ENCODE data around the gene TNFSF8. TPM values are rescaled to one million over a fixed set of nuclear protein-coding genes. Genes with fewer than 3 reads are reported as not detected.

Gene TNFSF8
- total RNA-seq (2022) (not detected in 2 replicates), Bru-seq, nascent RNA (not detected), BruChase-seq, experiment 1, labeled RNA remaining after a 6-hour chase (not detected), BruChase-seq, experiment 2, labeled RNA remaining after a 2-hour chase (not detected)
- long read RNA-seq: 0 reads

DNA sequence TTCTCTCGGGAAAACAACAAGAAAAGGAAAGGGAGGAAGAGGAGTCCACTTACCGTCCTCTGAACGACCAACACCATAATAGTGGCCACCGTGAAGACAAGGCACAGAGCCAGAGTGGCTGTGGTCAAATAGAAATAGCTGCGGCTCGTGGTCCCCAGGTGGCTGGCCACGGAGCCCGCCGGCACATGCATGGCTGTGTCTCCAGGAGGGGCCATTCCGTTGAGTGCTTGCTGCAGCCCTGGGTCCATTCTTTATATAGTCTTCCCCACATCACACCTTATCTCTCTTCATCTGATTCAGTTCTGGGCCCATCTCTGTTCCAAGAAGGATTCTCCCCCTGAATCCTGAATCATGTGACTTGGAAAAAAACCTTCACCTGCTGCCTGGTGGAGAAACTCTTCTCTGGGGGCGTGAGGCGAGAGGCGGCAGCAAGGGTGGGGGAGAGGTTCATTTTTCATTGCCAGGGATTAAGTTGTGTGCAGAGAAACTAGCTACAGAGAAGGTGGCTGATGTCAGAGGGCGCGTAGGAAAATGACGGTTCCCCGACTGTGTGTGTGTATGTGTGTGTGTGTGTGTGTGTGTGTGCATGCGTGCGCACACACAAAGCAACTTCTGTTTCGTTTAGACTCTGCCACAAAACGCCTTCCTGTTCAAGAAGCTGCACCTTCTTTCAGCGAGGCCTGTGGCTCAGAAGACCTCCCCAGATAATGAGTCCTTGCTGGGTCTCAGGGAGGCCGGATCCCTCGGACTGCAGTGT is at the start of gene TNFSF8:
Gene TNFSF8, minus strand, starts transcription at position 536 of the 757 bp plus-strand sequence. Its CDS starts 288 bp downstream, at position 248.
- intact Hi-C loops (cut with micrococcal nuclease; ENCODE audit: unreplicated experiment): loop anchor here (10.0 kb wide), 1 partner anchor 55 kb away; no protein-coding TSS in a partner anchor
- Mint-ChIP-seq H3K4me3 (ENCODE audit: low read depth, unreplicated experiment) (no peak within 1 kb of the TSS), H3K27ac (ENCODE audit: unreplicated experiment) (no peak within 1 kb of the TSS), H3K9me3 (ENCODE audit: low read depth, unreplicated experiment) (no peaks in the 10 kb centered on the region), H3K27me3 (ENCODE audit: unreplicated experiment) (peaks cover 80% of the 10 kb centered on the region), H3K4me1 (ENCODE audit: low read depth, unreplicated experiment) (no peaks in the 10 kb centered on the region), H3K36me3 (ENCODE audit: insufficient read depth, unreplicated experiment) (no peaks in the 10 kb centered on the region)
- no TSS peak for BruUV-seq (replicated peaks)
- no peak for TF ChIP-seq CTCF (IDR thresholded peaks at IDR 0.05; ENCODE audit: unreplicated experiment)
- CTCF ChIA-PET: no interaction called here
- no peak for DNase-seq

DNA sequence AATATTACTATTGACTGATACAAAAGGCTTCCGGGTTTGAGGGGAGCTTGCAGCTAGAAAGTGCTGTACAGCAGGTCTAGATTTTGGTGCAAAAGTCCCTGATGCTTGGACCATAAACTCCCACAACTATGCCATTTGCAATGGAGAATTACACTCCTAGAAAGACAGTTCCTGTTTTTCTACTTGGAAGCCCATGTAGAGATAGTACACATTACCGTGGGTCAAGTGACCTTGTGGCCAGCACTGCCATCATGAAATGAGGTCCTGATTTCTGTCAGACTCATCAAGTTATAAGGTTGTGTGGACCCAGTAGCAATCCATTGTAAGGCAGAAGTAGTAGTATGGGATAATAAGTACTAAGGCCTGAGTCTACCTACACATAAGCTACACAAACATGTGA is 42.8 kb upstream of the TNFSF8 start:
- no peak for DNase-seq
- no TSS peak for BruUV-seq (replicated peaks)
- intact Hi-C loops (cut with micrococcal nuclease; ENCODE audit: unreplicated experiment): no loop called here
- Mint-ChIP-seq H3K4me1 (ENCODE audit: low read depth, unreplicated experiment) (no peaks in the 10 kb centered on the region), H3K27me3 (ENCODE audit: unreplicated experiment) (peaks cover 22% of the 10 kb centered on the region), H3K36me3 (ENCODE audit: insufficient read depth, unreplicated experiment) (no peaks in the 10 kb centered on the region), H3K27ac (ENCODE audit: unreplicated experiment) (no peak overlapping the region), H3K4me3 (ENCODE audit: low read depth, unreplicated experiment) (no peak overlapping the region), H3K9me3 (ENCODE audit: low read depth, unreplicated experiment) (no peaks in the 10 kb centered on the region)
- CTCF ChIA-PET: no interaction called here
- no peak for TF ChIP-seq CTCF (IDR thresholded peaks at IDR 0.05; ENCODE audit: unreplicated experiment)

DNA sequence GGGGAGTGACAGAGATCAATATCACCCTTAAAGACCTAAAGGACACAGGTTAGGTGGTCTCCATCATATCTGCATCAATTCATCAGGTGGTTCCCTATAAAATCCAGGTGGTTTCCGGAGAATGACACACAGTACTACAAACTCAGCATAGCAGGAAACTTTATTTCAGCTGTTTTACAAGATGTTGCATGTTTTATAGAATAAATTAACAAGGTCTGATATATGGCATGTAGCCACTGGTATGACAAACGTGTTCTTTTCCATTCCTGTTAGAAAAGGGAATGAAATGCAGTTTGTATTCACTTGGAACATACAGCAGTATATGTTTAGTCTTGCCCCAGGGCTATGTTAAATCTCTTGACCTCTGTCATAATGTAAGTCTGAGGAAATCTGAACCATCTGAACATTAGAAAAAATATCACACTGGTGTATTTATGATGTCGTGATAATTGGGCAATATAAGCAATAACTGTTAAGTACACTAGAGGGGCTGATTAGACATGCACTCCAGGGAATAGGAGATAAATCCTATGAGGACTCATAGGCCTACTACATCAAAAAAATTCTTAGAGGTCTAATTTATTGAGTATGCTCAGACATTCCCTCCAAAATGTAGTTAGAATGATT is 42.2 kb upstream of the TNFSF8 start:
- Mint-ChIP-seq H3K4me1 (ENCODE audit: low read depth, unreplicated experiment) (no peaks in the 10 kb centered on the region), H3K9me3 (ENCODE audit: low read depth, unreplicated experiment) (no peaks in the 10 kb centered on the region), H3K27me3 (ENCODE audit: unreplicated experiment) (peaks cover 19% of the 10 kb centered on the region), H3K36me3 (ENCODE audit: insufficient read depth, unreplicated experiment) (no peaks in the 10 kb centered on the region), H3K27ac (ENCODE audit: unreplicated experiment) (no peak overlapping the region), H3K4me3 (ENCODE audit: low read depth, unreplicated experiment) (no peak overlapping the region)
- no peak for DNase-seq
- BruUV-seq (replicated peaks): no TSS peak
- no peak for TF ChIP-seq CTCF (IDR thresholded peaks at IDR 0.05; ENCODE audit: unreplicated experiment)
- CTCF ChIA-PET: no interaction called here
- intact Hi-C loops (cut with micrococcal nuclease; ENCODE audit: unreplicated experiment): no loop called here

DNA sequence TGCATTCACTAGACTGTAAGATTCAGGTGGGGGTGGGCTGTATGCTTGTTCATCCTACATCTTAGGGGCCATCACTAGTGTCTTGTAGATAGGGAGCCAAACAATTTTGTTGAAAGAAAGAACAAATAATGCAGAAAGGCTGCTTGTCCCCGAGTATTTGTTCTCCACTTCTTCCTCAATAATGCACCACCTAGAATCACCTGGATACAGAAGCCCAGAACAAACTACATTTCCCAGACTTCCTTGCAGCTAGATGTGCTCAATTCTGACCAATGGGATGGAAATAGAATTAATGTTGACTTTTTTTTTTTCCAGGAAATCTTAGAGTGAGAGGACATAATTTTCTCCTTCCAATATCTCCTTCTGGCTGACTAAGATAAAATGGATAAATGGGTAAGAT is 38.9 kb upstream of the TNFSF8 start:
- BruUV-seq (replicated peaks): no TSS peak
- CTCF ChIA-PET: interaction anchor here (0.7 kb wide), 1 partner anchor 16 kb away, joined by 11 read pairs; no protein-coding TSS in a partner anchor
- intact Hi-C loops (cut with micrococcal nuclease; ENCODE audit: unreplicated experiment): loop anchor here (5.0 kb wide), 1 partner anchor 52 kb away; no protein-coding TSS in a partner anchor
- Mint-ChIP-seq H3K27me3 (ENCODE audit: unreplicated experiment) (peaks cover 29% of the 10 kb centered on the region), H3K9me3 (ENCODE audit: low read depth, unreplicated experiment) (no peaks in the 10 kb centered on the region), H3K4me3 (ENCODE audit: low read depth, unreplicated experiment) (no peak overlapping the region), H3K27ac (ENCODE audit: unreplicated experiment) (no peak overlapping the region), H3K36me3 (ENCODE audit: insufficient read depth, unreplicated experiment) (no peaks in the 10 kb centered on the region), H3K4me1 (ENCODE audit: low read depth, unreplicated experiment) (no peaks in the 10 kb centered on the region)
- no peak for TF ChIP-seq CTCF (IDR thresholded peaks at IDR 0.05; ENCODE audit: unreplicated experiment)
- DNase-seq: no peak
